ENCODE results near the gene FAM8A1. TPM values are rescaled to one million over a fixed set of nuclear protein-coding genes. Genes with fewer than 3 reads are reported as not detected.

FAM8A1 gene
- total and polyA plus RNA-seq, 2 of the 13 experiments (the other 11 are each of a cell fraction or from before 2014, with no cell fraction given) = 30.5 to 34.3 TPM

GRCh38 chr6:17606606-17607005 lies 6.5 kb downstream of the FAM8A1 start (continued):
- no peak for TF ChIP-seq IRF2 (CRISPR knock-in tag; IDR thresholded peaks at IDR 0.05)
- TF ChIP-seq TCF12 (IDR thresholded peaks at IDR 0.05) = no peak
- TF ChIP-seq TCF12 (CRISPR knock-in tag; IDR thresholded peaks at IDR 0.05) = no peak
- TF ChIP-seq ATF1 (CRISPR knock-in tag; IDR thresholded peaks at IDR 0.05) = no peak
- TF ChIP-seq CENPX (CRISPR knock-in tag; IDR thresholded peaks at IDR 0.05) = no peak
- no peak for TF ChIP-seq DZIP1 (CRISPR knock-in tag; IDR thresholded peaks at IDR 0.05)
- no peak for TF ChIP-seq JUNB (CRISPR knock-in tag; IDR thresholded peaks at IDR 0.05; ENCODE audit: borderline replicate concordance)

- WGBS (ENCODE audit: low lambda C conversion rate) = 26% methylated on average over 3 of the region's 3 CpGs
- H3K4me2 ChIP-seq (ENCODE audit: low read depth, low read length) = peak overlapping the region; percentile 35
- FAIRE-seq = no peak
- H2AFZ ChIP-seq (ENCODE audit: low read length) = no peak overlapping the region
- no TSS peak for BruUV-seq (replicated peaks)
- CTCF ChIA-PET (ENCODE audit: low intra/inter-chr PET ratio, low total read pairs) = no interaction called here
- DNase-seq (ENCODE audit: low spot score) = peak; percentile 79
- H3K36me3 ChIP-seq (replicated peaks in 1 of 2; ENCODE audit: control insufficient read depth in 1 of 2, insufficient read depth in 2 of 2, low read length in 2 of 2) = peaks cover 7 to 27% of the 10 kb centered on the region in 2 experiments; a peak in 4 of 5 replicates
- H3K9ac ChIP-seq (ENCODE audit: insufficient read depth, low read depth, low read length) = no peak overlapping the region
- H3K4me3 ChIP-seq (replicated peaks in 1 of 3; ENCODE audit: insufficient read depth in 1 of 3, low read depth in 2 of 3, low read length in 3 of 3) = no peak overlapping the region; a peak in 1 of 6 replicates
- peak overlapping the region; percentile 15 for H3K27ac ChIP-seq (ENCODE audit: extremely low read length, insufficient read depth, low read length)
- in situ Hi-C loops (cut with HindIII; ENCODE audit: extremely low pct_ligation_motif_present, low pct_unique_long_range_greater_than_20kb) = no loop called here
- H4K20me1 ChIP-seq (ENCODE audit: insufficient read depth, low read length) = no peaks in the 10 kb centered on the region
- POLR2A ChIA-PET = interaction anchor here (0.6 to 2.3 kb wide), 2 partner anchors 11 to 336 kb away, joined by 4 to 12 read pairs; partner anchors contain the start of gene FAM8A1
- H3K9me3 ChIP-seq (ENCODE audit: low read length) = no peaks in the 10 kb centered on the region
- peaks cover 31% of the 10 kb centered on the region for H3K4me1 ChIP-seq (ENCODE audit: insufficient read depth, low read length)
- peak; percentile 86 for ATAC-seq
- H3K27me3 ChIP-seq (ENCODE audit: control insufficient read depth in 1 of 2, insufficient read depth in 2 of 2, low read length in 2 of 2) = no peaks in the 10 kb centered on the region
- no peaks in the 10 kb centered on the region for H3K79me2 ChIP-seq (ENCODE audit: insufficient read depth, low read length)
- intact Hi-C loops (cut with micrococcal nuclease; ENCODE audit: unreplicated experiment) = no loop called here
- peak; percentile 15; the same call in 1 of the 2 replicates for TF ChIP-seq RXRB (CRISPR knock-in tag; IDR thresholded peaks at IDR 0.05; ENCODE audit: borderline replicate concordance)
- TF ChIP-seq HNRNPUL1 (IDR thresholded peaks at IDR 0.05; ENCODE audit: low read depth, low read length) = peak; percentile 54; the same call in 1 of the 2 replicates
- 0 out of 2 replicates have a peak, but pooled peaks have one; percentile 64 for TF ChIP-seq POLR2AphosphoS2 (IDR thresholded peaks at IDR 0.05; ENCODE audit: low read depth, low read length)
- TF ChIP-seq MIXL1 (CRISPR knock-in tag; IDR thresholded peaks at IDR 0.05) = peak; percentile 67
- TF ChIP-seq PAXIP1 (CRISPR knock-in tag; conservative IDR thresholded peaks at IDR 0.05) = peak; percentile 40; the same call in 1 of the 2 replicates
- peak; percentile 84 for TF ChIP-seq HNF4G (IDR thresholded peaks at IDR 0.05; ENCODE audit: borderline replicate concordance, low read depth, low read length)
- no peak for TF ChIP-seq HNF4G (CRISPR knock-in tag; IDR thresholded peaks at IDR 0.05; ENCODE audit: borderline replicate concordance, low read depth)
- no peak for TF ChIP-seq YEATS4 (CRISPR knock-in tag; IDR thresholded peaks at IDR 0.05; ENCODE audit: borderline replicate concordance)
- peak; percentile 23; the same call in 1 of the 2 replicates for TF ChIP-seq MXD4 (CRISPR knock-in tag; IDR thresholded peaks at IDR 0.05)
- TF ChIP-seq HIVEP1 (CRISPR knock-in tag; IDR thresholded peaks at IDR 0.05) = no peak
- peak; percentile 54; the same call in 1 of the 2 replicates for TF ChIP-seq HMG20A (CRISPR knock-in tag; IDR thresholded peaks at IDR 0.05; ENCODE audit: borderline replicate concordance)
- TF ChIP-seq POLR2A (IDR thresholded peaks at IDR 0.05; ENCODE audit: insufficient read depth in 1 of 2, low read depth in 2 of 2, low read length in 2 of 2) = peak in 1 of 2 experiments; percentile 40; a peak in 1 of 4 replicates
- TF ChIP-seq FOXJ3 (CRISPR knock-in tag; IDR thresholded peaks at IDR 0.05; ENCODE audit: borderline replicate concordance) = 0 out of 2 replicates have a peak, but pooled peaks have one; percentile 24
Measured at GRCh38 chr6:17610835-17611234, 10.7 kb downstream of the FAM8A1 start.
